ENCODE results near the gene DYRK3.

The DYRK3 gene

DNA sequence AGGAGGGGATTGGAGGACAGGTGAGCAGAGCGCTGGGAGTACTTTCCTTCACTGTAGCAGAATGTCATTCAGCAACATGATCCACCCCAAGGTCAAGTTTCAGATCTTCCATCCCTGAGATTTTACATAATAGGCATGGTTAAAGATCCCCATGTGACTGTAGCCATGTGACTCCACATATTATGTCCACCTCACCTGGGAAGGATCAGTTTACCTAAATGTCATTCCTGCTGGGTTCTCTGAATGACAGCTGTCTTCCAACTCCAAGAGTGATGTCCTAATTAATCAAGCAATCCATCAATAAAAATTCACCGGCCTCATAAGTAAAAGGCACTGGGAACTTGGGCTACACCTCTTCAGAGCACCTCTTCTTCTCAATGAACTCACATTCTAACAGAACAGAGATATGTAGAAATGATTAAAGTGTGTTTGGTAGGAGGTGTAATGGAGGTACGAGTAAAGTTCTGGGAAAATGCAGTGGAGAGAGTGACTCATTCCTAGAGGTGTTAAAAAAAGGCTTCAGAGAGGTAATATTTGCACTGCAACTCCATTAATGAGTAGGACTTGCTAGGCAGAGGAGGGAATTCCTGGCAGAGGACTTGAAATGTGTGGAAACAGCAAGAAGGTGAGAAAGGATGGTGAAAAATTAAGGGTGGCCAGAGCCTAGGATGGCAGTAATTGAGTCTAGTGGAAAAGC, 27.2 kb downstream of the DYRK3 start:
- DNase-seq, result no peak

DNA sequence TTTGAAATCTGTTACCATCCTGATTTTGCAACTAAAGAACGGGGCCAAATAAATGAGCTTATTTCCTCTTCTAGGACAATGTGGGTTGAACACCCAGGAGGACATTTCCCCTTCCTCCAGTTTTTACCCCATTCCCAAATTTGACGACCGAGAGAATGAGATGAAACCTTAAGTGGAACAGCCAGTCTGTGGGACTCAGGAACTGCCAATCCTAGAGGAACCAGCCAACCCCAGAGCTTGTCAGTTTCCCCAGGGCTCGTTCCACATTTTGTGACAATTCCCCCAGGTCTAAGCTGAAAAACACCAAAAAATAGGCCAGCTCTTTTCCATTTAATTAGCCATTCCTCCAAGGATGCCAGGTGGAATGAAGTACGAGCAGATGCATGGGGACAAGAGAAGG, 28.0 kb downstream of the DYRK3 start:
- DNase-seq, result no peak

DNA sequence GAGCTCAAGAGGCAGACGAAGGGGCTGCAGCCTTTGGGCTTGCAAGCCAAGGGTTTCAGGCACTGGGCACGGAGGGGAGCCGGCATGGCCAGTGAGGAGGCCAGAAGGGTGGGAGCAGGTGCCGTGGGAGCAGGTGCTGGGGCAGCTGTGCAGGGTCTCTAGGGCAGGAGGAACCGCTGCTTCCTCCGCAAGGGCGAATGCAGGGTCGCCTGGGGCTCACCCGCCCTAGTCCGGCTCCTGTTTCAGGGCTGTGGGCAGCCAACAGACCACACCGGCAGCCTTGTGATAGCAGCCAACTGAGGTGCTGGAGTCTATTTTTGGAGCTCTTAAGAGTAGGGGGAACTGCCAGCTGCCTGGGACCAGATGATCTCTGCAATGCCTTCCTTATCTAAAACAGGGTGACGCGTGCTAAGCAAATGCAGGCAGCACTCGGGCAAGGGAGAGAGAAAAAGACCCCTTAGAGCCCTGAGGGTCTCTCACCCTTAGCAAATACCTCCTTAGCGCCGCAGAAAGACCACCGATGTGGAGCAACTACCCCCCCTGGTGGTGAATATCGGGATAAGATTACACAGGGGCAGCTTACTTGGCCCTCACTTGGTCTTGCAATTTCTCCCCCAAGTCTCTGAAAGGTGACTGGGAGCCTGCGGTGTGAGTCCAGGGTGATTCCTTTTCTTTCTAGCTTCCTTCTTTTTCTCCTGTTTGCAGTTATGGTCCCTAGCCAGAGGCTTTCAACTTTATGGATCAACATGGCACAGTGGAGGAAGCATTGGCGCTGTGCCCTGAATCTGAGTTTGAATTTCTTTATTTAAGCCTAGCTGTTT, 28.7 kb downstream of the DYRK3 start:
- peak; percentile 68 to 77 for DNase-seq

DNA sequence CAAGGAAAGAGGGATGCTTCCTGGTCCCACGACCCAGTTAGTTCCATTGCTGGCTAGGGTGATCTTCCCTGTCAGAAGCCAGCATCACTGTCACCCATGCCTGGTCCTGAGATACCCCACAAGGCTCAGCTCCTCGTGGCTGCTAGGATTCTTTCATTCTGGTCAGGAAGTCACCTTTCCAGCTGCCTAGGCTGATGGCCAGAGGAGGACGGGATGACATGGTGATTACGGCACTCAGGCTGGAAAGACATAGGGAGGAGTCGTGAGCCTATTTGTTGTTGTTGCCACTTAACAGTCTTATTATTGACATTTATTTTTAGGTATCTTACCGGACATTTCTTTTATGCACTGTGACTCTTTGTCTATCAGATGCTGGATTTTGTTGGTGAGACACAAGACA, 29.4 kb downstream of the DYRK3 start:
- no peak for DNase-seq

DNA sequence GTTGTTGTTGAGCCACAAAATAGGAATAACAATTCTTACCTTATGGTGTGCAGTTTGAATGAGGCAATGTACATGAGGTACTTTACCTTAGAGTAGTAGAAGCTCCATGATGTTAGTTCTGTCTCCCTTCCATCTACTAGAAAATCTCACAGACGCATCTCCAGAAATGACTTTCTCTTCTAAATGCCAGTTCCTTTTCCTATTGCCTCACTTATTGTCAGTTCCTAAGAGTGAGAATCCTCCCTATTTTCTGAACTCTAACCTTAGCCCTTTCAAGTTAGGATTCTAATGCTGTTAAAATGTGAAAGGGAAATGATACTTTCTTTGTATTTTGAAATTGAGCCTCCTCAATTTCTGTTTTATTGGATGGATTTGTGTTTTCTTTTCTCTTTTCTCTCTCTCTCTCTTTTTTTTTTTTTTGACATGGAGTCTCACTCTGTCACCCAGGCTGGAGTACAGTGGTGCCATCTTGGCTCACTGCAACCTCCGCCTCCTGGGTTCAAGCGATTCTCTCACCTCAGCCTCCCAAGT, 30.8 kb downstream of the DYRK3 start:
- DNase-seq, result no peak

DNA sequence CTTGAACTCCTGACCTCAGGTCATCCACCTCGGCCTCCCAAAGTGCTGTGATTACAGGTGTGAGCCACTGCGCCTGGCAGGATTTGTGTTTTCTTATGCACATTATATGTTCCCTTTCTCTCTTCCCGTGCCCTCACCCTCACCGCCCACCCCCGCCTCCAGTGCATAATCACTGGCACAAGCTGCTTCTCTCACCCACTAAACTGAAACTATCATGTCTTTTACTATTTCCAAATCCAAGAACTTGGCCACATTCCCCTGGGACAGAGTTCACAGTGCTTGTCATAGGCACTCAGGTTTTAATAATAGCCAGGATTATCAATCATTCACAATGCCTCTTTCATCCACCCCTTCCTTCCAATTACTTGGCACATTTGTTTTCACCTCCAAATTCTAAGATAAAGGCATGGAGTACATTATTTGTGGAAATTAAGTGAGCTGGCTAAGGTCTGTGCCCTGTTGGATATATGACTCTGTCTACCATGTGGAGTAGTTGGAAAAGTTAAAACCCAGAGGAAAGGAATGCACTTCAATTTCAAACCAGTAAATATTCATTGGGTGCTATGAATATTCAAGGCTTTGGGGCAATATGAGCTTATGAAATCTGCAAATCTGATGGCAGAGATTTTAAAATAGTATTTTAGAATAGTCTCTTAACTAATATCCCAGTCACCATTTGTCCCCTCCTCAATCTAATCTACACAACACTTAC, 31.8 kb downstream of the DYRK3 start:
- no peak for DNase-seq

DNA sequence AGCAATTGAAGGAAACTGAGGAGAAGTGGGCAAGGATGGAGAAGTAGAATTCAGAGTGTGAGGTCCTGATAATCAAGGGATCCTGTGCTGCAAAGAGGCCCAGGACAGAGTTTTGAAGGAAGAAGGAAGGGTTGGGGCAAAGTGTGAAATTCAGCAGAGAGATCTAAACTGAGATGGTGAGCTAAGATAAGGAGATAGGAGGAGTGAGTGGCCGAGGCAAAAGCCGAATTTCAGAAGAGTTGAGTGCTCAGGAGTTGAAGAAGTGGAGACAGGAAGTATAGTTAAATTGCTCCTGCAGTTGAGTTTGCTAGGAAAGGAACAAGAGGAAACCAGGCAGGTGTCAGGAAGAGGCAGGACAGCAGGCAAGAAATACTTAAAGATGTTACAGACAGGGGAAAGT, 33.0 kb downstream of the DYRK3 start:
- no peak for DNase-seq

DNA sequence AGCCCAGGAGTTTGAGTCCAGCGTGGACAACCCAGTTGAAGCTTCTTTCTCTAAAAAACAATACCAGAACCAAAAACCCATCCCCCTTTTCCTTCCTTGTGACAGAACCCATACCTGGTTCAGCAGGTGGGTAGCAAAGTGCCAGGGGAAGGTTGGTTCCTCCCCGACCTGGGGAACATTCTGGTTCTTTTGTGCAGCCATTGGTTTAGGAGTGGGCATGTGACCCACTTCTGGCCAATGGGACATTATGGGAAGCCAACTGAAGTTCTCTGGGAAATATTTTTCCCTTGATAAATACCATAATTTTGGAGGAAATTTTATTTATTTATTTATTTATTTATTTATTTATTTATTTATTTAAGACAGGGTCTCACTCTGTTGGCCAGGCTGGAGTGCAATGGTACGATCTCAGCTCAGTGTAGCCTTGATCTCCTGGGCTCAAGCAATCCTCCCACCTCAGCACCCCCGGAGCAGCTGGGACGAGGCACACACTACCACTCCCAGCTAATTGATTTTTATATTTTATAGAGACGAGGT, 33.6 kb downstream of the DYRK3 start:
- DNase-seq, result no peak

DNA sequence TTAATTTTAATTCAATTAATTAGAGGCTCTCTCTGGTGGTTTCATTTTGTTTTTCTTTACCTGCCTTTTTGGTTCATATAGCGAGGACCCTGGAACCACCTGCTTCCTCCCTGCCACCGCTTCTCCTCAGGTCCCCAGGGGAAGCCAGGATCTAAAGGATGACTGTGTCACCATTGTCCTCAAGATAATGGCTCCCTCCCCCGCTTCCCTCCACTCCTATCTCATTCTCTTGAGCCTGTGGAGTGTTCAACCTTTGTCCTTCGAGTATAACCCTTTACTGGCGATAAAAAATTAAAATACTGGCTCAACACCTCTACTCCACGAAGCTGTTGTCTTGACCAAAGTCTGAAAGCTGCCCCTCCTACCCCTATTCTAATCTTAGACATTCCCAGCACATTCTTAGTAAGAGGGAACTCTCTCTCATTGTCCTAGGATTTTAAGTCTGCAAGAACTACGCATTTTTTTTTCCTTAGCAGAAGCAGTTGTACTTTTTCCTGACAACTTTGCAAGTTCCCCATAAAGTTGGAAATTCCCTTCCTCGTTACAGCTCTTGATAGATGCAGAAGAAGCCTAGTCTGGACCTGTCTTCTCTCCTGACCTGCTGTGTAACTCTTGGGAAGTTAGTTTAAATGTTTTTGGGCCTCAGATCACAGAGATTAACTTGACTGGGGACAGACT, 36.8 kb downstream of the DYRK3 start:
- DNase-seq, result no peak

DNA sequence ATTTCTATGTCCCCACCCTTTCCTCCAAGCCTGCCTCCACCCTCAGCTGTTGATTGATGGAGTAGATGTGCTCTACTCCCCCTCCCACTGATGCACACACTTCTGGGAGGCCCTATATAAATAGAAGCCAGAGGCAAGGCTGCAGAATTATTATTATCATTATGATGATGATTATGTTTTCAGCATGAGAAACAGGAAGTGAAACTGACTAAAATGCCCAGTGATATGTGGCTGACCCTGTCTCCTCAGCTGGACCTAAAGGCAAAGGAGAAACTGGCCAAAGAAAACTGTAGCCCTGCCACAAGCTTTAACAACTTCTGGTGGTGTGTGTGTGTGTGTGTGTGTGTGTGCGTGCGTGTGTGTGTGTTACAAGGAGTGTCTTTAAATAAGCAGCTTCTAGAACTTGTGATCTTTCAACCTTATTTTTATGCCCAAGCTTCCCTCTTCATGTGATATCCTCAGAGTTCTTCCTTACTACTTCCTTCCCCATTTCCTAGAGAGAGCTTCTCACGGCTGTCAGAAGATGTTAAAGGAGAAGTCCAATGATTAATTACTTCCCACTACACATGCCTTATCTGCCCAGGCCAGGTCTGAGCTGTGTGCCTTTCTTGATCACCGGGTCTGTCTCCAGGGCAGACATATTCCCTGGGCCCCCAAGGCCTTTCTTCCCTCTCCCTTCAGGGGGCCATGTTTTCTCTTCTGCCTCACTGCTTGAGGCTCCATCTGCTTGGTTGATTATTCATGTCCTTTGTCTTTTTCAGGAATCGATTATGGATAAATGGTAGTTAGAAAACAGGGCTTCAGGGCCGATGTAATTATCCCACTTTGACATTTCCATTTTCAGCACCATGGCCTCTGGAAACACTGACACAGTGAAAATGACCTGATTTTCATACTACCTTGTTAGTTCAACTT, 37.8 kb downstream of the DYRK3 start:
- no peak for DNase-seq

DNA sequence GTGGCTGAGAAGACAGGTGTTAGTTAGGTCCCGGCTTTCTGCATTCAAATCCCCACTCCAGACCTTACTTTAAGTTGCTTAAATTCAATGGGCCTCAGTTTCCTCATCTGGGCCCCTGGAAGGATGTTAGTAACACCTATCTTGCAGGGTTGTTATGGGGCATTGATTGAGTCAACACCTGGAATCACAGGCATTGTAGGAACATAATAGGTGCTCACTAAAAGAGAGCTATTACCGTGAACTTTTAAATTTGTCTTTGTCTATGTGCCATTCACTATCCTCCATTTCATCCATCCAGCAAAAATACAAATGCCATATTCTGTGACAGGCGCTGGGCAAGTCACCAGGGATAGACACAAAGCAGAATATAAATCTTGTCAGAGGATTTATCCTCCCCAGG, 38.9 kb downstream of the DYRK3 start:
- no peak for DNase-seq

DNA sequence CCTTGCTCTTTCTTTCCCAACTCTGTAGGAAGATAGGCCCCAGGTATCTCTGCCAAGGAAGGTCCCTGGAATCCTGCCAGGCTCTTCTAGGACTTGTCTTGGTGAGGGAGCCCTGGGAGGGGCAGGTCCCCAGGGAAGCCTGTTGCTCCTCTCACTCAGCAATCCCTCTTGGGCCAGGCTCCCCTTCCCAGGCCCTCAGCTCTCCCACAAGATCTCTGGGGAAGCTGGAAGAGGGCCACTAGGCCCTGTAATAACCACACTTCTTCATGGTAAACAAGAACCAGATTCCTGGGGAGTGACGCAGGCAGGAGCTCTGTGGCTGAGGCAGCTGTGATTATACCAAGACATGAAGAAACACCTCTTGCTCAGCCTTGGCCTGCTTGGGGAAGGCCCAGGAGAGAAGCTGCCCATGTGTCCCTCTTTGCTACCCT, 39.4 kb downstream of the DYRK3 start:
- DNase-seq, result no peak

DNA sequence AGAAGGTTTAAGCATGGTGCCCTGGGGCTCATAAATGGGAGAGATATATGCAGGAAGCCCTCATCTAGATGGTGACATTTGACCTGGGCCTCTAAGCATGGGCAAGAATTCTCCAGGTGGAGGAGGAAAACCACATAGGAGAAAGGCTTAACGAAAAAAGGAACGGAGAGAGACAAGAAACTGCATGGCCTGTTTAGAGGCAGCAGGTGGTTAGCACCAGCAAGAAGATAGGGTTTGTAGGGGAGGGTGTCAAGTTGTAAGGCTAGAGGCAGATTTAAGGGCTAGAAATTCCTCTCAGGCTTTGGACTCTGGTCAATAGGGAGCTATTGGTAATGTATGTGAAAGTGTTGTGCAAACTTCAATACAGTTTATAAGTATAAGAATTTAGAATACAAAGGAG, 41.2 kb downstream of the DYRK3 start:
- DNase-seq, result no peak

DNA sequence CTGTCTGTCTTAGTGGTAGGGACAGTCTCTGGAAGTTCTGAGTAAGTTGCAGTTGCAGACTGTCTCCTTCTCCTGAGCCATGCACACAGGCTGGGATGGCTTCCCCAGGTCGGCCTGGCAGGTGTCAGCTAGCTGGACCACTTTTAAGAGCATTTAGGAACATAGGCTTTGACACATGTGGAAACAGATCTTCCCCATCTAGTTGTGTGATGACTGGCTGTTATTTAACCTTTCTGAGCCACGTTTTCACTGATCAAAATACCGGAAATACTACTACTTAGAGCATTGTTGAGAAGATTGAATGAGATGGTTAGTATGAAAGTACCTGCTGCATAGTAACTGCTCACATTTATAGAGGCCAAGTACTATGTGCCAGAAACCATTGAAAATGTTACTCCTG, 43.2 kb downstream of the DYRK3 start:
- no peak for DNase-seq

DNA sequence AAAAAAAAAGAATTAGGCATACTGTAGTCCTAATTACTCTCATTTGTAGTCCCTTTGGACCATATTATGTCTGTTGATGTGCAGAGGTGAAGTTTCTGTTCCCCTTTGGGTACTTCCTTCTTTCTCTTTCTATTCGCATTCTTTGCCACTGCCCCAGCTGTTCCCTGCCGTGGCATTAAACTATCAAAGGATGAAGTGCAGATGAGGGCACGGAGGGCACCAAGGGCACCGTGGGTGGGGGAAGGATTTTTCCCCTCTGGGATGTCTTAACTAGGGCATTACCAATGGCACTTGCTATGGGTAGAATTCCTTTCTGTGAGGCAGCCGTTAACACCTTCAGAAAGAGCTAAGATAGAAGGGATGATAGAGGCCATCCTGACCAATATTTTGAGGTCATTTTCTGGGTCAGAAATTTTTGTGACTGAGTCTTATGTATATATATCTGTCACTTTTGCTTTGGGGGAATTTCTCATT, 44.4 kb downstream of the DYRK3 start:
- DNase-seq, result peak in 1 of 2 donors; percentile 50

DNA sequence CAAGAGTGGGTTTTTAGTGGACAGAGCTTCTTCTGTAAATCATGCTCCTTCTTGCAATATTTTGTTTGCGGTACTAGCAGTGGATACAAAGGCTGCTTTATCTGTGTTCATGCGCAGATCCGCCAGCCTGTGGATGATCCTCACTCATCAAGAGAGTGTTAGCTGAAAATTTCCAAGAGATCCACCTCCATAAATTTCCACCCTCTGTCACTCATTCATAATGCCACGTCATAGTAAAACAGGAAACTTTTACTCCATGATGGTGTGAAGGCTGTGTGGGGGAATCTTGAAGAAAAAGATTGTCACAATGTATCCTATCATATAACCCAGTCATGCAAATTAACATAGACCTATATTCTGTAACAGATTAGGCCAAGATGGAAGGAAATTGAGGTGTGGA, 44.9 kb downstream of the DYRK3 start:
- no peak for DNase-seq

DNA sequence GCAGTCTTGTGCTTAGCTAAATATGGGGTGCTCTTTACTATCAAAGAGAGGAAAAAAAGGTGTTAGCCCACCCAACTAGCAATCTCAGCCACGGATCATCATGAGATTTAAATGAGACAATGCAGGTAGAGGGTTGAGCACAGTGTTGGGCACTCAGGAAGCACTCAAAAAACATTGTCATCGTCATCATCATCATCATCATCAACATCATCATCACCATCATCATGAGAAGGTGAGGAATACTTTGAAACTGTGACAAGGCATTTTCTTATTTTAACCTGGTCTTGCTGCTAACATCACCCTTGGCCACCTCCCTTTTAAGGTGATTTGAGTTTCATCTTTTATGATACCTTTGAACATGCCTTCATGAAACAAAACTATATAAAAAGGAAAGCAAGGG, 46.0 kb downstream of the DYRK3 start:
- DNase-seq, result no peak

DNA sequence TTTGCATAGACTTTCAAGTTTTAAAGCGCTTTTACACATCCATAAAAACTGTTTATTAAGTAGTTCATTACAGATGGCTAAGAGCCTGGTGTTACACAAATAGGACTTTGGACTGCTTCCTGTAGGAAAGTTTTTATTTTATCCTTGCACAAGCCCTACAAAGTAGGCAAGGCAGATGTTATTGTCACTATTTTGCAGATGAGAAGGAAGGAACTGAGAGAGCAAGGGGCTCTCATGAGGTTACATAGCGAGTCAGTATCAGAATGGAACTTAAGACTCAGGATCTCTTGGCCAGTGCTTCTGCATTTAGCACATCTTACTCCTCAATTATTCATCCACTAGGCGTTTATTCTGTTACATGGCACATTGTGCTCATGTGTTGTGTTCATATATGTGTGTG, 46.8 kb downstream of the DYRK3 start:
- DNase-seq, result no peak

DNA sequence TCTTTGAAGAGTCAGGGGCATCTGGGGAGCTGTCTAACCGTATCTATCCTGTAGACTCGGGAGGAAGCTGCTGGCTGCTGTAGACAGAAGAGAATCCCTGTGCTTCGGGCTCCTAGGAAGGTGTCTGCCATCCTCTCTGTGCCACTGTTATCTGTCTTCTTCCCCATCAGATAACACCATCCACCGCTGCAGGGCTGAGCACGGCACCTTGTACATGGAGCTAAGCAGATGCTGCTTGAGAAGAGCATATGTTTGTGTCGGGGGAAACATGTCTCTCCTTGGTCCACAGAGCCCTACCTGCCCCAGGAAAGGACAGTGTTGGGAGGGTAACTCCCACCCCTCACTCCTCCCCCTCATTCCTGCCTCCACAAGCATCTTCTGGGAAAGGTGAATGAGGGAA, 48.0 kb downstream of the DYRK3 start:
- DNase-seq, result no peak

DNA sequence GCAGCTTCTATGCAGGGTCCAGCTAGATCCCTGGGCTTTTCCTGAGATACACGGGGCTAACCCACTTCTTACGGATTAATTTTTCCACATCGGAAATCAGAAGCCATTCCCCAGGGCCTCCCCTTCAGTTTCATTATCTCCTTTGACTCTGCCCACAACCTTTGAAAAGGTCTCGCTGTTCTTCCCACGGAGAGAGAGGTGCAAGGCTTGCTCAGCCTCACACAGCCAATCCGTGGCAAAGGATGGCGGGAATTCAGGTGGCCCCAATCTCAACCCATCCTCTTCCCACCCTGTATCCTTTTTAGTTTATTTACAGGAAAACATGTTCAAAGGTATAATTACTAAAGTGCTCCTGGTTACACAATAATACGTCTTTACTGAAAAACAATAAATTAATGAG, 48.7 kb downstream of the DYRK3 start:
- DNase-seq, result no peak

Data from CD4-positive, alpha-beta T cell treated with Interleukin-4 for 1 hour (primary cell).